HT-29 (cell line): ENCODE measurements around the gene TRABD2B. TPM values are rescaled to one million over a fixed set of nuclear protein-coding genes. Genes with fewer than 3 reads are reported as not detected.
"Not testable (repeated sequence)": the region's sequence is repeated elsewhere in the genome, so short reads cannot be mapped to it uniquely, and the experiment has no call there.

ENCODE experiments used
- DNase-seq: peaks from one replicate; pipeline ENCODE4 v3.0.0-alpha.2; 2015; ENCODE audit warnings: low spot score
- total RNA-seq: library from RNA; depleted of rRNA; stranded (reverse); fragments of >200 nt; shearing (Covaris generic); gene quantifications from 2 replicates; pipeline ENCODE4 v1.2.3, GENCODE V29; 2014

TRABD2B gene
- total RNA-seq, 1 experiment from 2014 or later, result 0.05 TPM

GRCh38 chr1:47967864-47968555 lies 29.2 kb downstream of the TRABD2B start:
- no peak for DNase-seq

DNA sequence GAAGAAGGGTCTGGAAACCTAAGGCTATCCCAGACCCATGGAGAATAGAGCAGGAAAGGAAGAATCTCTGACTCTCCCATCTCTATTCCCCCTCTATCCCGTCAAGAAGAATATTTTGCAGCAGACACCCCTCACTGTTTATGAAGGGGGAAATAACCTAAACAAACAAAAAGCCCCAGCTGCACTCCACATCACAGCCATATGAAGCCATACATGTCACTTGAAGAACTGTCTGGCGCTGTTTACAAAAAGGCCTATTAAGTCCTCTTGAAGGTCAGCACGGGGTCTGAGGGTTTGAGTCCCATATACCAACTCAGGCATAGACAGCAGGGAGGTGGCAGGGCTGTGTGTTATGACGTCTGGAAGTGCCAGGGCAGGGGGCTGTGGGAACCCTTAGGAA lies 31.4 kb downstream of the TRABD2B start:
- no peak for DNase-seq

GRCh38 chr1:47964636-47965035 lies 32.5 kb downstream of the TRABD2B start:
- DNase-seq, result no peak

GRCh38 chr1:47963568-47964358 lies 33.4 kb downstream of the TRABD2B start:
- no peak for DNase-seq

DNA sequence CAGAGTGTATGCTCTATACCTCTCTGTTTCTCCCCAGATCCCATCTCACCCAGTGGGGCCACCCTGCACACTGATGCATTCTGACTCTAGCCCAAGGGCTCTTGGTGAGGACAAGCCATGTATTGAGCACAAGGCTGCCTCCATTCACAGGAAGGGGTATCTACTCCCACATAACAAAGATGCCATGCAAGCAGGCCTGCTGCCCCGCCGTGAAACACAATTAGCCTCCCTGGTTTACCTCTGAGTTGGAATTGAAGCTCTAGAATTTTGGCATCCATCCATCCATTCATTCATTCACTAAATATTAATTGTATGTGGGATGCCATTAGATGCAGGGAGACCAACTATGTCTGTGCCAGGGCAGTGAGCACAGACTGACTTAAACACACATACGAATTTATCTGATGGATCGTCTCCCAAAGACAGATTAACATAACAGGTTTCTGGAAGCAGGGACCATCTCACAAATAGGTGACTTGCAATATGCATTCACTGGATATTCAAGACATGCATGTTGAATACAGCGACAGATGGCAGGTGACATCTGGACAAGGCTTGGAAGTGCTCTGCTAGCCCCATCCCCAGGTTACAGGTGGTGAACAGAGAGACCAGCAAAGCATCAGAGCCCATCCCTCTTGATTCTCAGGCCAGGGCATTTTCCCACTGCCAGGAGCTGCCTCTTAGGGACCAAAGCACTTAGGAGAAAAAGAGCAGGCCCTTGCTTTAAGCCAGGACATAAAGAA lies 34.3 kb downstream of the TRABD2B start:
- DNase-seq, result no peak

- not testable (repeated sequence) for DNase-seq
Observed at GRCh38 chr1:47961835-47962234, 35.4 kb downstream of the TRABD2B start.

- not testable (repeated sequence) for DNase-seq
Observed at GRCh38 chr1:47956491-47956890, 40.7 kb downstream of the TRABD2B start.

- DNase-seq, result no peak
Observed at GRCh38 chr1:47953661-47954060, 43.5 kb downstream of the TRABD2B start.

- no peak for DNase-seq
Observed at GRCh38 chr1:47951545-47952235, 45.5 kb downstream of the TRABD2B start.

GRCh38 chr1:47951026-47951425 lies 46.2 kb downstream of the TRABD2B start:
- no peak for DNase-seq

DNA sequence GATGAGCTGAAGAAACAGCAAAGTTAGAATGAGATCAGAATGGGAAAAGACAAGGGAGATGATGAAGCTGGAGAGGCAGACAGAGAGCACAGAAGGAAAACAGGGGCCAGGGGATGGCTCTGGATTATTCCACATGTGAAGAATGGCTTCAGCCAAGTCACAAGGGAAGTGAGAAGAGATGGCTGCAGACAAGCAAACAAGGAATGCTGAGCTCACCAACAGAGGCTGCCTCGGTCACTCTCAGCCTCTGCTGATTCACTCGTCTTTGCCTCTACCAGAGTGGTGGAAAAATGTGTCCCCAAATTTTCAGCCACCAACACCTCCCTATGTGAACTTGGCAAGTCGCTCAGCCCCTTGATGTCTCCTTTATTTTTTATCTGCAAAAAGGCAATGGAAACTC lies 46.7 kb downstream of the TRABD2B start:
- DNase-seq, result no peak

DNA sequence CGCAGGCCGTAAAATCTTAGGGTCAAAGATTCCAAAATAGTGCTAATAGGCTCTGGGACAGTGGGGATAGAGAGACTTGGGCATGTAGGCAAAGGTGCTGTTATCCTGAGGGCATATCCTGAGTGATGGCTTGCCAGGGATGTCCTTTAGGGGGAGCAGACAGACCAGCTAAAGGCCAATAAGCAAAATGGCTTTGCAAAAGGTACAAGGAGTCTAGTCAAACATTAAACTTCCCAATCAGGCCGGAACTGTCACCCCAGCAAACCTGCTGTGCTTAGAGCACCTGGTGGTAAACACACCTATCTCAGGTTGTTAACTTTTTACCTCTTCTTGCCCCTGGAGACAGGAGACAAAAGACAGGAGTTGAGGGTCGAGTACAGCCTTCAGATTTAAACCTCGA lies 49.1 kb downstream of the TRABD2B start:
- peak; percentile 77 for DNase-seq

GRCh38 chr1:47947531-47947930 lies 49.7 kb downstream of the TRABD2B start:
- no peak for DNase-seq

DNA sequence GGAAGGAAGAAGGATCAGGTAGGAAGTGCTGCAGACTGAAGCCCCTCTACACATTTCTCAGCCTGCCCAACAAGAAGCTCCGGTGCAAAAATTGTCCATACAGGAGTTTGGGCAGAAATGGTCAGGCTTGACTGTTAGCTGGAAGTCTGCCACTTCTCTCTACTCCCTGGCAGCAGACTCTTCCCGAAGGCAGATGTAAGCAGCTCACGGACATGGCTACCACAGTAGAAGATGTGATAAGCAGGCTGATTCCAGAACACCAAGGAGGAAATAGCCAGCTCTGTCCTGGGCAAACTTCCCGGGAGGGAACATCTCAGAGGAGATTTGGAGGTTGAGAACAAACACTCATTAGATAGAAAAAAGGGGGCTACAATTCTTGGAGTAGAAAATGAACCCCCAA lies 52.6 kb downstream of the TRABD2B start:
- DNase-seq, result no peak

DNA sequence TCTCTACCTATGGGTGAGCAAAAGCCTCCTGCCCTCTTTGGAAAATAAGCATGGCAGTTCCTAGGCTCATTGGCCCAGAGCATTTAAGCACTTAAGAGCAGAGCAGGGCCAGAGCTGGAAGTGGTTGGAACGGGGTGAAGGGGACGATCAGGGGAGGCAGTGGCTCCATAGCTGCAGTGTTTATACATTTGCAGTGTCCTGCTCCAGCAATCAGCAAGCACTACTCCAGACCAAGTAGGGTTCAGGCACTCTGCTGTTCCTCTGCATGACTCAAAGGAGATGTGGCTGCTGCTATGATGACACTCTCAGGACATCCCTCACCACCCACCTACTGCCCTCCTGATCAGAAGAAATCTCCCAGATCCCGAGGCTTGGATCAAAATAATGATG lies 55.0 kb downstream of the TRABD2B start:
- DNase-seq, result no peak

- DNase-seq, result peak; percentile 73
Observed at GRCh38 chr1:47941609-47942239, 55.5 kb downstream of the TRABD2B start.

- peak; percentile 15 for DNase-seq
Observed at GRCh38 chr1:47940779-47941178, 56.4 kb downstream of the TRABD2B start.

DNA sequence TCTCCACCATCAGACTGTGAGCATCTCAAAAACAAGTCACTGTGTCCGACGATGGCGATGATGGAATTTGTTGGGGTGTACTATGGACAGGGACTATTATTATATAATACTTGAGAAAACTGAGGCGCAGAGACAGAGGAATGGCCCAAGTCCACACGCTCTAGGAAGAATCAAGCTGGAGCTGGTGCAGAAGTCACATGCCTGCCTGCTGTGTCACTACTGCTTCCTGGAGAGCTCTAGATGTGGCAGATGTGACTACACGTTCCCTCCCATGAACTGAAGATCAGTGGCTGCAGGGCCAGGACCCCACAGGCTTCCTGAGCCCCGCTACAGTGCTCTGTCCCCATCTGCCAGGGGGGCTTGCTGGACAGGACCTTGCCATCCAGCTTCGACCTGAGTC lies 56.9 kb downstream of the TRABD2B start:
- DNase-seq, result peak; percentile 25

DNA sequence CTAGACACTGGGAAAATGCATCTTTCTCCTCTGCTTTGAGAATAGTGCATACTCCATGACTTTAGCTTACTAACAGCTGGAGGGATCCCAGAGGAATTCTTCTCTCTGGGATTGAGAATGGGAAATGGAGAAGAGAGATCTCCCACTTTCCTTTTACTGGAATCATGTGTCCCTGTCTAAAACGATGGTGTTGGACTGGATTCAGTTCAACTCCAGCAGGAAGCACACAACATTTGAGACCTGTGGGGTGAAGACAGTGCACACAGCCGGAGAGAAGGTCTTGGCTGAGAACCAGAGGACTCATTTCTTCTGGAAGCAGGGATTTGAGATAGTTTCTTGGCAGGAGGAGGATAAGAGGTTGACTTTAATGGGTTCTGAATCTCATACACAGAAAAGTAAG lies 58.7 kb downstream of the TRABD2B start:
- no peak for DNase-seq

DNA sequence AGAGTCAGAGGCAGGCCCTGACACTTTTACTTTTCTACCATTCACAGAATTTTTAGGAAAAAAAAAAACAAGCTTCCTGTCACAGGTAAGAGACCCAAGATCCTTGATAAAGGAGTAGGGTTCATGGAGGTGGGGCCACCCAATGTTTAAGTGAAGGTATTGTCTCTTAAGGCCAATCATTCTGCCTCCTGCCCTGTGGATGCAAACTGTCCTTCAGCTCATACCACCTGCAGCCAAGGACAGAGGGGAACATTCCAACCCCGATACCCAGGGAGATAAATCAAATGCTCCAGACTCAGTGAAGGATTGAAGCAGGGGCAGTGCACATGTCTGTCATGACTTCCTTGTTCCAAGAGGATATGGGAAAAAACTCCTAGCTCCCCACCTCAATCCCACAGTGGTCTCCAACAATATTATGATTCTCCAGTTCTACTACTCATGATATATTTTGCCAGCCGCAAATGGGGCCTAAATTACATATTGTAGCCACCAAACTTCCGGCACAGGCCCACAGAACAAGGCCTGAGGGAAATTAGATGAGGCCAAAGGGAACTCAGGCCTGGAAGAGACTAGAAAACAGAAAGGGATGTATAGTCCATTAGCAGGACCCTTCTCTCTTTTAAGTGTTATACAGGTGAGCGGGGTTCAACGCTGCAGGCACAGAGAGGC lies 59.5 kb downstream of the TRABD2B start:
- DNase-seq, result no peak
